ENCODE data around the gene ABCC1.
"Not testable (repeated sequence)": the region's sequence is repeated elsewhere in the genome, so short reads cannot be mapped to it uniquely, and the experiment has no call there.

The ABCC1 gene

DNA sequence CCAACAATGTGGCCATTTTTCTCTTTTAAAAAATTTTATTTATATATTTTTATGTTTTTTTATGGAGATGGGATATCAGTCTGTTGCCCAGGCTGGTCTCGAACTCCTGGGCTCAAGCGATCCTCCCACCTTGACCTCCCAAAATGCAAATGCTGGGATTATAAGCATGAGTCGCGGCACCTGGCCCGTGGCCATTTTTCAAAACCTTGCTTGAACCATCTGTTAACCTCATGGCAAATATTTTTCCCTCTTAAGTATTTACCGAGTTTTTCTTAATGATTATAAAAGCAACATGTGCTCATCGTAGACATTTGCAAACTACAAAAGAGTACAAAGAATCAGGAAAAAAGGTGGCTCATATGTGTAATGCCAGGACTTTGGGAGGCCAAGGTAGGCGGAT is 146.2 kb downstream of the ABCC1 start:
- TF ChIP-seq ZFX (IDR thresholded peaks at IDR 0.05; ENCODE audit: borderline replicate concordance), result no peak
- TF ChIP-seq, protein P1, sequence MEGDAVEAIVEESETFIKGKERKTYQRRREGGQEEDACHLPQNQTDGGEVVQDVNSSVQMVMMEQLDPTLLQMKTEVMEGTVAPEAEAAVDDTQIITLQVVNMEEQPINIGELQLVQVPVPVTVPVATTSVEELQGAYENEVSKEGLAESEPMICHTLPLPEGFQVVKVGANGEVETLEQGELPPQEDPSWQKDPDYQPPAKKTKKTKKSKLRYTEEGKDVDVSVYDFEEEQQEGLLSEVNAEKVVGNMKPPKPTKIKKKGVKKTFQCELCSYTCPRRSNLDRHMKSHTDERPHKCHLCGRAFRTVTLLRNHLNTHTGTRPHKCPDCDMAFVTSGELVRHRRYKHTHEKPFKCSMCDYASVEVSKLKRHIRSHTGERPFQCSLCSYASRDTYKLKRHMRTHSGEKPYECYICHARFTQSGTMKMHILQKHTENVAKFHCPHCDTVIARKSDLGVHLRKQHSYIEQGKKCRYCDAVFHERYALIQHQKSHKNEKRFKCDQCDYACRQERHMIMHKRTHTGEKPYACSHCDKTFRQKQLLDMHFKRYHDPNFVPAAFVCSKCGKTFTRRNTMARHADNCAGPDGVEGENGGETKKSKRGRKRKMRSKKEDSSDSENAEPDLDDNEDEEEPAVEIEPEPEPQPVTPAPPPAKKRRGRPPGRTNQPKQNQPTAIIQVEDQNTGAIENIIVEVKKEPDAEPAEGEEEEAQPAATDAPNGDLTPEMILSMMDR (IDR thresholded peaks at IDR 0.05), result no peak
- no peak overlapping the region for H3K27ac ChIP-seq

DNA sequence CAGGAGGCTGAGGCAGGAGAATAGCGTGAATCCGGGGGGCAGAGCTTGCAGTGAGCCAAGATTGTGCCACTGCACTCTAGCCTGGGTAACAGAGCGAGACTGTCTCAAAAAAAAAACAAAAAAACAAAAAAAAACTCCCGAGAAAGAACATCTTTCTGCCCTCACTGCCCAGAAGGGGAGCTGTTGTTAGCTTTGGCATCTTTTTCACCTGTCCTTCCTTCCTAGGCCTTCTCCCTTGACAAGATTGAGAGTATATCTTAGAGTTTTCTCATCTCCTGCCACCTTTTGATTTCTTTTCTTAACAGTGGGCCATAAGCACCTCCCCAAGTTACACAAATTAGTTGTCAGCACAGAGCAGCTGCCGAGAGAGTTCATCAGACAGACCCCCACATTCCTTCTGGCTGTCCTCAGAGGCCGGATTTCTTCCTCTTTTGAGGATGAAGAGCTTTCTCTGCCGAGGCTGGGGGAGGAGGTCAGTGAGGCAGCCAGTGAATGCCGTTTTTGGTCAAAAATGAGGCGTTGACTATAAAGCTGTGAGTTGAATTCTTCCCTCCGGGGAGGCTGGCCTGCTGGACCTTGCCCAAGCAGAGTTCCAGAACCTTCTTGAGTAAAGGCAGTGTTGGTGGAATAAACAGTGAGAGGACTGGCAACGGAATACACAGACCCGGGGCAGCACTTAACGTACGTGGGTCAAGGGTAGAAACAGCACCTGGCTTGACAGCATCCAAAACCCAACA is 146.9 kb downstream of the ABCC1 start:
- peak overlapping the region; percentile 25; the same call in 1 of the 2 replicates for H3K27ac ChIP-seq
- TF ChIP-seq, protein P1 (IDR thresholded peaks at IDR 0.05), result peak; percentile 56
- no peak for TF ChIP-seq ZFX (IDR thresholded peaks at IDR 0.05; ENCODE audit: borderline replicate concordance)

DNA sequence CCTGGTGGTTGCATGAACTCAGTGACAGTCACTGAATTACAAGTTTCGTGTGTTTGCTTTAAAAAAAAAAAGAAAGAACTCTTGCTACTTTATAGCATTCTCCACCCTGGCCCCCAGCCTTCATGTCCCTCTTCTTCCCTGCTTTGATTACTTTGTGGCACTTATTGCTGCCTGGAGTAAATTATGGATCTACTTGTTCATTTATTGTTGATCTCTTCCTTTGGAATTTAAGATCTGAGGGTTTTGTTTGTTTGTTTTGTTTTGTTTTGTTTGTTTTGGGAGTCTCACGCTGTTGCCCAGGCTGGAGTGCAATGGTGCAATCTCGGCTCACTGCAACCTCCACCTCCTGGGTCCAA is 147.4 kb downstream of the ABCC1 start:
- TF ChIP-seq, protein P1 (IDR thresholded peaks at IDR 0.05), result no peak
- TF ChIP-seq ZFX (IDR thresholded peaks at IDR 0.05; ENCODE audit: borderline replicate concordance), result no peak
- peak overlapping the region; percentile 25; the same call in 1 of the 2 replicates for H3K27ac ChIP-seq

GRCh38 chr16:16099320-16099719 is 149.9 kb downstream of the ABCC1 start:
- H3K27ac ChIP-seq, result no peak overlapping the region
- TF ChIP-seq ZFX (IDR thresholded peaks at IDR 0.05; ENCODE audit: borderline replicate concordance), result no peak
- TF ChIP-seq, protein P1 (IDR thresholded peaks at IDR 0.05), result no peak

DNA sequence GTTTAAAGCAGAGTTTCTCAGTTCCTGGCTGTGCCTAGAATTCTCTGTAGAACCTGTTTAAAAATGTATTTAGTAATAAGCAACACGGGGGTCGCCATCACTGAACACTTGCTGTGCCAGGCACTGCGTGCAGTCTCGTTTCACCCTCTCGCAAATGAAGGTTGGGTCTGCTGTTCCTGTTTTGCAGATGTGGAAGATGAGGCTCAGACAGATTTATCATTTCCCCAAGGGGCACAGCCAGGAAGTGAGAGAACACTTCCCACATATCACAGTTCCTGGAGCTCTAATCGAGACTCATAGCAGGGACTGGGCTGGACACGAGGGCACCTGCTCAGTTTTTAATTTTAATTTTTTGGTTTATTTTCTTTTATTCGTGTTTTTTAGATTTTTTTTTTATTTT is 151.2 kb downstream of the ABCC1 start:
- TF ChIP-seq, protein P1 (IDR thresholded peaks at IDR 0.05), result no peak
- TF ChIP-seq ZFX (IDR thresholded peaks at IDR 0.05; ENCODE audit: borderline replicate concordance), result no peak
- H3K27ac ChIP-seq, result no peak overlapping the region

- no peak for TF ChIP-seq ZFX (IDR thresholded peaks at IDR 0.05; ENCODE audit: borderline replicate concordance)
- TF ChIP-seq, protein P1 (IDR thresholded peaks at IDR 0.05), result no peak
- H3K27ac ChIP-seq, result no peak overlapping the region
These were observed 152.2 kb downstream of the ABCC1 start for GRCh38 chr16:16101585-16101984.

DNA sequence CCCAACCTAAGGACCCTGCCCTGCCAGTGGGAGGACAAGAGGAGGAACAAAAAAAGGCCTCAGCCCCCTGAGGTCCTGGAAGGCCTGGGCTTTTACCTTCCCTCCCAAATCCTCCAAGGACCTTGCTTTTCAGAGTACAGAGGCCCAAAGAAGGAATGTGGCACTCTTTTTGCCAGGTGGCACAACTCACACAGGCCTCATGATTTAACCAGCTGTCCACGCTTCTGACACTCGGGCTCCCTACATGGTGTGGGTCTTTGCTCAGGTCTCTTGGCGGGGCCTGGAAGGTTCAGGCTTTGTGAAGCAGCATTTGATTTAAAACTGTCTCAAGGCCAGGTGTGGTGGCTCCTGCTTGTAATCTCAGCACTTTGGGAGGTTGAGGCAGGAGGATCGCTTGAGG is 153.3 kb downstream of the ABCC1 start:
- no peak overlapping the region for H3K27ac ChIP-seq
- no peak for TF ChIP-seq ZFX (IDR thresholded peaks at IDR 0.05; ENCODE audit: borderline replicate concordance)
- TF ChIP-seq, protein P1 (IDR thresholded peaks at IDR 0.05), result no peak

- H3K27ac ChIP-seq, result not testable (repeated sequence)
These were observed 154.9 kb downstream of the ABCC1 start for GRCh38 chr16:16104132-16104803.

DNA sequence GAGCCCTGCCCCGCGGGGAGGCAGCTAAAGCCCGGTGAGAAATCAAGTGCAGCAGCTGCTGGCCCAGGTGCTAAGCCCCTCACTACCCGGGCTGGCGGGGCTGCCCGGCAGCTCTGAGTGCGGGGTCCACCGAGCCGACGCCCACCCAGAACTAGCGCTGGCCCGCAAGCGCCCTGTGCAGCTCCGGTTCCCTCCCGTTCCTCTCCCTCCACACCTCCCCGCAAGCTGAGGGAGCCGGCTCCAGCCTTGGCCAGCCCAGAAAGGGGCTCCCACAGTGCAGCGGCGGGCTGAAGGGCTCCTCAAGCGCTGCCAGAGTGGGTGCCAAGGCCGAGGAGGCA is 155.4 kb downstream of the ABCC1 start:
- H3K27ac ChIP-seq, result not testable (repeated sequence)

Measured in 22Rv1 (cell line).